PFSK-1 (cell line): Measurements from ENCODE around the gene MSX2.

Source experiments
- FOXP2 ChIP-seq: optimal IDR thresholded peaks from 2 replicates; pipeline ENCODE3; 2011; ENCODE audit warnings: borderline replicate concordance, control low read depth, inconsistent platforms; ENCODE audit not compliant: insufficient read depth; ENCODE audit errors: extremely low read length, extremely low read depth
- POLR2AphosphoS5 ChIP-seq: IDR thresholded peaks from 2 replicates; pipeline ENCODE4 v1.6.1; 2012; ENCODE audit warnings: low read depth, mild to moderate bottlenecking, control low read depth, low read length, moderate library complexity
- REST ChIP-seq, 2 experiments: IDR thresholded peaks; 2 replicates each; pipeline versions ENCODE4 v1.6.1 to v1.8.0; 2011 to 2012; ENCODE audit warnings: low read depth in 2 of 2, low read length in 2 of 2, control low read depth in 1 of 2, inconsistent platforms in 1 of 2, mild to moderate bottlenecking in 1 of 2, moderate library complexity in 1 of 2; ENCODE audit not compliant: insufficient read depth in 1 of 2
- SIN3A ChIP-seq: IDR thresholded peaks from 2 replicates; pipeline ENCODE4 v1.6.1; 2012; ENCODE audit warnings: mild to moderate bottlenecking, low read length, moderate library complexity, borderline replicate concordance; ENCODE audit not compliant: insufficient read depth
- TAF1 ChIP-seq: IDR thresholded peaks from 2 replicates; pipeline ENCODE4 v1.6.1; 2012; ENCODE audit warnings: low read length, control low read depth, borderline replicate concordance; ENCODE audit not compliant: insufficient read depth

MSX2 gene

GRCh38 chr5:174729075-174729680 is 4.8 kb downstream of the MSX2 start:
- TF ChIP-seq REST (IDR thresholded peaks at IDR 0.05; ENCODE audit: insufficient read depth in 1 of 2, low read depth in 2 of 2, low read length in 2 of 2) (no peak), SIN3A (no peak), FOXP2 (no peak)

GRCh38 chr5:174731214-174732035 is 7.0 kb downstream of the MSX2 start:
- TF ChIP-seq REST (IDR thresholded peaks at IDR 0.05; ENCODE audit: insufficient read depth in 1 of 2, low read depth in 2 of 2, low read length in 2 of 2) (no peak), FOXP2 (no peak), SIN3A (no peak), POLR2AphosphoS5 (no peak), TAF1 (no peak)

GRCh38 chr5:174732036-174733020 is 7.9 kb downstream of the MSX2 start:
- no peak for TF ChIP-seq TAF1
- no peak for TF ChIP-seq SIN3A
- no peak for TF ChIP-seq REST (IDR thresholded peaks at IDR 0.05; ENCODE audit: insufficient read depth in 1 of 2, low read depth in 2 of 2, low read length in 2 of 2)
- TF ChIP-seq FOXP2, result no peak
- TF ChIP-seq POLR2AphosphoS5, result no peak

GRCh38 chr5:174733091-174733690 is 8.8 kb downstream of the MSX2 start:
- TF ChIP-seq REST (IDR thresholded peaks at IDR 0.05; ENCODE audit: insufficient read depth in 1 of 2, low read depth in 2 of 2, low read length in 2 of 2) (no peak), POLR2AphosphoS5 (no peak), FOXP2 (no peak), SIN3A (no peak), TAF1 (no peak)
